Endodermal cell (in vitro differentiated cells): Measurements from ENCODE around the gene ST3GAL4. TPM values are rescaled to one million over a fixed set of nuclear protein-coding genes. Genes with fewer than 3 reads are reported as not detected.

ENCODE experiments used
- DNase-seq: peaks from one replicate; pipeline ENCODE4 v3.0.0-alpha.2; 2017
- H3K27ac ChIP-seq: 2 replicates; pipeline ENCODE4 v1.5.1; 2013; ENCODE audit warnings: mild to moderate bottlenecking, low read depth, low read length, moderate library complexity
- H3K27me3 ChIP-seq: 2 replicates; pipeline ENCODE4 v1.6.1; 2013; ENCODE audit warnings: mild to moderate bottlenecking, low read length, moderate library complexity; ENCODE audit not compliant: insufficient read depth, control insufficient read depth, poor library complexity, severe bottlenecking
- H3K36me3 ChIP-seq: 2 replicates; pipeline ENCODE4 v1.7.0; 2013; ENCODE audit warnings: mild to moderate bottlenecking, low read length, moderate library complexity; ENCODE audit not compliant: control insufficient read depth, insufficient read depth
- H3K4me1 ChIP-seq: one replicate; pipeline ENCODE4 v1.7.0; 2013; ENCODE audit warnings: low read length; ENCODE audit not compliant: control insufficient read depth, insufficient read depth
- H3K4me3 ChIP-seq: 2 replicates; pipeline ENCODE4 v1.5.1; 2013; ENCODE audit warnings: mild to moderate bottlenecking, low read length, moderate library complexity
- H3K9ac ChIP-seq: 2 replicates; pipeline ENCODE4 v1.6.1; 2013; ENCODE audit warnings: mild to moderate bottlenecking, low read length, moderate library complexity; ENCODE audit not compliant: poor library complexity, severe bottlenecking; ENCODE audit errors: extremely low read depth
- H3K9me3 ChIP-seq: 2 replicates; pipeline ENCODE4 v1.6.1; 2013; ENCODE audit warnings: mild to moderate bottlenecking, low read length, moderate library complexity; ENCODE audit not compliant: control insufficient read depth
- H3K27ac Mint-ChIP-seq: 2 replicates; pipeline ENCODE4 v1.8.0; 2020; ENCODE audit warnings: mixed read lengths
- H3K27me3 Mint-ChIP-seq: 2 replicates; pipeline ENCODE4 v1.8.0; 2021; ENCODE audit warnings: mild to moderate bottlenecking, mixed read lengths; ENCODE audit not compliant: insufficient read depth
- H3K36me3 Mint-ChIP-seq: 2 replicates; pipeline ENCODE4 v1.8.0; 2020; ENCODE audit warnings: low read depth, mixed read lengths
- H3K4me1 Mint-ChIP-seq: 2 replicates; pipeline ENCODE4 v1.8.0; 2020; ENCODE audit warnings: mixed read lengths
- H3K4me3 Mint-ChIP-seq: 2 replicates; pipeline ENCODE4 v1.8.0; 2020; ENCODE audit warnings: mild to moderate bottlenecking, moderate library complexity, mixed read lengths
- H3K9me3 Mint-ChIP-seq: 2 replicates; pipeline ENCODE4 v1.8.0; 2020; ENCODE audit warnings: mild to moderate bottlenecking, mixed read lengths
- CTCF ChIP-seq: fragments of 200-600 bp; sonication (generic); conservative IDR thresholded peaks from 2 replicates; pipeline ENCODE4 v1.5.0; 2021; ENCODE audit warnings: antibody characterized with exemption, mild to moderate bottlenecking
- WGBS, 2 experiments: methylation state at CpG; one replicate each; pipeline versions ENCODE4 v1.1.5 to v1.1.7; 2013; ENCODE audit warnings: missing lambda C conversion rate in 2 of 2, mixed read lengths in 1 of 2; ENCODE audit not compliant: insufficient coverage in 1 of 2, insufficient read length in 1 of 2; 5-methylcytosine and 5-hydroxymethylcytosine counted together
- total RNA-seq, 2 donors: library from RNA; stranded (reverse); fragmentation: NEBNext Ultra II Directional in 1 of 2; extraction: Animal tissue kit (Norgen Biotek cat#: 25700) in 1 of 2; gene quantifications; 2 replicates in 1 of 2; 3 replicates in 1 of 2; pipeline ENCODE4 v1.2.1, GENCODE V29; 2021

ST3GAL4 gene
- total RNA-seq, 2 donors from 2014 or later = 16.5 to 21.5 TPM

- H3K27ac Mint-ChIP-seq = no peak overlapping the region
- H3K36me3 Mint-ChIP-seq = peaks cover 6% of the 10 kb centered on the region
- Histone ChIP-seq H3K9ac (no peak overlapping the region), H3K27ac (no peak overlapping the region), H3K36me3 (no peaks in the 10 kb centered on the region), H3K4me1 (peaks cover 3% of the 10 kb centered on the region), H3K4me3 (no peak overlapping the region), H3K27me3 (no peaks in the 10 kb centered on the region), H3K9me3 (no peaks in the 10 kb centered on the region)
- peaks cover 18% of the 10 kb centered on the region for H3K4me1 Mint-ChIP-seq
- no peak for DNase-seq
- no peak overlapping the region for H3K4me3 Mint-ChIP-seq
- no peaks in the 10 kb centered on the region for H3K9me3 Mint-ChIP-seq
- TF ChIP-seq CTCF = no peak
- H3K27me3 Mint-ChIP-seq = no peaks in the 10 kb centered on the region
Observed at GRCh38 chr11:126400019-126400418, 44.5 kb downstream of the ST3GAL4 start.

- Mint-ChIP-seq H3K4me3 (no peak overlapping the region), H3K27me3 (no peaks in the 10 kb centered on the region), H3K9me3 (no peaks in the 10 kb centered on the region), H3K27ac (no peak overlapping the region), H3K36me3 (peaks cover 6% of the 10 kb centered on the region), H3K4me1 (peaks cover 22% of the 10 kb centered on the region)
- Histone ChIP-seq H3K27me3 (no peaks in the 10 kb centered on the region), H3K4me1 (peaks cover 3% of the 10 kb centered on the region), H3K36me3 (no peaks in the 10 kb centered on the region), H3K27ac (no peak overlapping the region), H3K9me3 (no peaks in the 10 kb centered on the region), H3K9ac (no peak overlapping the region), H3K4me3 (no peak overlapping the region)
- TF ChIP-seq CTCF = no peak
- no peak for DNase-seq
- WGBS, 2 experiments = 93 to 96% methylated on average over 6 of the region's 6 CpGs
Observed at GRCh38 chr11:126400479-126400878, 45.0 kb downstream of the ST3GAL4 start.

GRCh38 chr11:126403022-126403581, 47.6 kb downstream of the ST3GAL4 start:
- Histone ChIP-seq H3K36me3 (no peaks in the 10 kb centered on the region), H3K27ac (no peak overlapping the region), H3K9me3 (no peaks in the 10 kb centered on the region), H3K4me1 (peaks cover 3% of the 10 kb centered on the region), H3K9ac (no peak overlapping the region), H3K4me3 (no peak overlapping the region), H3K27me3 (no peaks in the 10 kb centered on the region)
- peaks cover 24% of the 10 kb centered on the region for H3K4me1 Mint-ChIP-seq
- WGBS, 2 experiments = 87 to 91% methylated on average over 13 to 15 of the region's 15 CpGs
- TF ChIP-seq CTCF = no peak
- peak; percentile 78 for DNase-seq
- H3K4me3 Mint-ChIP-seq = no peak overlapping the region
- H3K36me3 Mint-ChIP-seq = peaks cover 10% of the 10 kb centered on the region
- H3K27ac Mint-ChIP-seq = peak overlapping the region; percentile 41
- H3K27me3 Mint-ChIP-seq = no peaks in the 10 kb centered on the region
- no peaks in the 10 kb centered on the region for H3K9me3 Mint-ChIP-seq
